ENCODE data around the gene TMEM132C. TPM values are rescaled to one million over a fixed set of nuclear protein-coding genes. Genes with fewer than 3 reads are reported as not detected.
"Not testable (repeated sequence)": the region's sequence is repeated elsewhere in the genome, so short reads cannot be mapped to it uniquely, and the experiment has no call there.

TMEM132C gene
- total RNA-seq, 1 donor from 2014 or later: not detected

DNA sequence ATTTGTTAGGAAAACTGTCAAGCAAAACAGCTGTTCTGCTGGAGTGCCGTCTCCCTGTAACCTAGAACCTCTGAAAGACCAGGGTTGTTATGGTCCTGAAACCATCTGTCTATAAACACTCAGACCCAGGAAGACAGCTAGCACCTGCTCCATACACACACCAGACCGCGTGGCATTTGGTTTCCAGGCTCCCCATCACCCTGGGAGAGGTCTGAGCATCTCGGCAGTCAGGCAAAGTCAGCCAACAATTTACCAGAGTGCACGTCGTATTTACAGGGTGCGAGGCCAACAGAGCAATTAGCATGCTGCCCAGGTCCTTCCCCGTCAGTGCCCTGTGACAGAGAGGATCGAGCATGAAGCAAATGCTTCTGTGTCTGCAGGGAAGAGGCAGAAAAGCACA, 284.3 kb downstream of the TMEM132C start:
- intact Hi-C loops (cut with micrococcal nuclease): no loop called here

DNA sequence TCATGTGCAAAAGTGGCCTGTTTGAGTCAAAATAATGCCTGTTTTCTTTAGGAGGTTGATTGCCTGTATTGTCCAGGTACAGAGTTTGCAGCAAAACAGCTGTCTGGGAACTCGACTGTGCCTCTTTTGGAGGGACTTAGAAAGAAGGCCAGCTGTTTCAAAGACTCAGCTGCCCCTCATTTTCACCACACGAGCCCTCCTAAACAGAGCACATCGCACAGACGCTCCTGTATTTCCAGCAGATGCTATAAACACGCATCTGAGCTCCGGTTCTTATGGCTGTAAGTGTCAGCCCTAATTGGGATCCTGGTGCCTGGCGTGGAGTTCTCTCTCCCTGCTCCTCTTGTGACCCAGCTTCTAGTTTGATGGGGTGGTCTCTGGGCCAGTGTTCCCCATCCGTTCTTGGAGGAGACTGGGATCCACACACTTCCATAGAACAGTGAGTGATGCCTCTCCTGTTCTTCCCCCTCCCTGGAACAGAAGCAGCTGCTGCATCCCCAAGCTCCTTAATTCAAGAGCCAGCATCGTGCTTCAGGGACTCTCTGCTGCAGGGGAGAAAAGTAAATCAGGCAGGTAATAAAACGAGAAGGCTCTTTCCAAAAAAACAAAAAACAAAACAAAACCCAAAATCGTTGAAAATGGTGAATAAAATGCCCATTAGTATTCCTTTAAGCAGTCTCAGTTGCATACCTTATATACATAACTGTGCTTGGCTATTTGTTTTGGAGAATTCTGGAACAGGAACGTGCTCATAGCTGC, 287.8 kb downstream of the TMEM132C start:
- intact Hi-C loops (cut with micrococcal nuclease): no loop called here

DNA sequence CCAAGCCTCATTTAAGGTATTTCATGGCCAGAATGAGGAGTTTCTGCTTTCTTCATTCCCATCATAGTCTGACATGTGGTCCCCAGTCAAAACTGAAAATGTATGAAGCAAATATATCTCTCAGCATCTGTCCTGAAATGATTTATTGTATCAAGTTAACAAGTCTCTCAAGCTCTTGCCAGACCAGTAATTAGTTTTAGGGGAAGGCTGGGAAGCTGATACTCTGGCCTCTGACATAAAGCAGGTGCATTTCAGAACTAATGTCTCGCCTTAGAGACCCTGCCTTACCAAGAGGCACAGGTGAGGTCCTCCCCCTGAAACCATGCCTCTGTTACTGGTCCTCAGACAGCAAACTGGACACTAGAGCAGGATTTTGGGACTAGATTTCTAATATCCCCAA, 290.3 kb downstream of the TMEM132C start:
- intact Hi-C loops (cut with micrococcal nuclease): no loop called here

DNA sequence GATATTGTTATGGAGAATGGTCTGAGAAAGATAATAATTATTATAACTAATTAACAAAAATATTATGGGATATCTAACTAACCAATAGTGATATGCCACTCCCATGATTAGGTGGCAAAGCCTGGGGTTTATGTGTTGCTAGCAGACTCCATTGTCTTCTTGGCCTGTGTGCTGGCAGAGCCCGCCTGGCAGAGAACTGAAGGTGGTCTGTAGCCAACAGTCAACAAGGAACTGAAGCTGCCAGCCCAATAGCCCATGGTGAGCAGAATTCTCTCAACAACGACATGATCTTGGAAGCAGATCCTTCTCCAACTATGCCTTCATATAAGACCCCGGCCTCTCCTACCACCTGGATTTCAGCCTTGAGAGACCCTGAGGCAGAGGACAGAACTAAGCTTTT, 298.0 kb downstream of the TMEM132C start:
- intact Hi-C loops (cut with micrococcal nuclease): no loop called here

DNA sequence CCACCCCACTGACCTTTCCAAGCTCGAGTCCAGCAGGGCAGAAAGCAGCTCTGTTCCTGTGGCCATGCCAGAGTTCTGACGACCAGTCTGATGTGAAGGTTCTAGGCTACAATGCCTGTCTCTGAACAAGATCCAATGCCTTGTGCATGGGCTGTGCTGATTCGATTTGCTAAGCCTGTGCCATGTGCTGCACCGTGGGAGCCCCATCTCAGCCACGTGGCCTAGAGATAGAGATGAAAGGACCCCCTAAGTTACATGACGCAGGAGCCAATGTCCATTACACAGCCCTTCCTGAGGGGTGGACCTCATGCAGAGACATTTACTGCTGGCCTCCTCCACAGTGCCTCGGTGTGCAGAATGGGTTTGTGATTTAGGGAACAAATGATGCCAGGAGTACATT, 300.8 kb downstream of the TMEM132C start:
- intact Hi-C loops (cut with micrococcal nuclease): no loop called here

DNA sequence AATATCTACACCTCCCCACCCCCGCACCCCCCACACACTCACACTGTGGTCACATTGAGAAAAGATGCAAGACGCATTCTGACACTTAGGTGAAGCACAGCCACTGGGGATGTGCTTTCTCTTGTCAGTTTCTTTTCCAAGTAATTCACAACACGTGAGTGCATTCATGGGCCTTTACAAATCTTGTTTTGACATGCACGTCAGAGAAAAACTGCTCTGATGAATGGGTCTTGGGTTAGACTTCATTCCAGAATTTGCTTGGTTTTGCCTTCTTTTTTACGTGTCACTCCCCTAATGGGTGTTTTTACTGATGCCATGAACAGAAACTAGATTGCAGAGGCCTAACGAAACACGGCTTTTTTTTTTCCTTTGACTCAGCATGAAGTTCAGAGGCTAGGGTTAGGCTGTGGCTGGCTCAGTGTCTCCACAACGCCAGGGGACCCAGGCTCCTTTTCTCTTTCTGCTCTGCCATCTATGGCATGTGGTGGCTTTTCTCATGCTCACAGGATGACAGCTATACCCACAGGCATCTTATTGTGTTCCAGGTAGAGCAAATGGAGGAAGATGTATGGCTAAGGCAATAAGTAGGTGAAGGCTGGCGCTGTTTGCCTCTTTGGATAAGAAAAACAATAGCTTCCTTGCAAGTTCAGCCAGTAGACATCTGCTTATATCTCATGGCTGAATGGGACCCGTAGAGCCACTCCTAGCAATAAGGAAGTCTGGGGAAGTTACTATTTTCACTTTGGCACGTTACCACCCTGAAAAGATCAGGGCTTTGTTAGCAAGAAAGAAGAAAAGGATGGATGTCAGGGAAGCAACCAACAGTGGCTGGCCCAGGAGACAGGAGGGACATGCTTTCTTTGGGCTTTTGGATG, 303.5 kb downstream of the TMEM132C start:
- intact Hi-C loops (cut with micrococcal nuclease): loop anchor here (2.0 kb wide), 1 partner anchor 42 kb away; no protein-coding TSS in a partner anchor

DNA sequence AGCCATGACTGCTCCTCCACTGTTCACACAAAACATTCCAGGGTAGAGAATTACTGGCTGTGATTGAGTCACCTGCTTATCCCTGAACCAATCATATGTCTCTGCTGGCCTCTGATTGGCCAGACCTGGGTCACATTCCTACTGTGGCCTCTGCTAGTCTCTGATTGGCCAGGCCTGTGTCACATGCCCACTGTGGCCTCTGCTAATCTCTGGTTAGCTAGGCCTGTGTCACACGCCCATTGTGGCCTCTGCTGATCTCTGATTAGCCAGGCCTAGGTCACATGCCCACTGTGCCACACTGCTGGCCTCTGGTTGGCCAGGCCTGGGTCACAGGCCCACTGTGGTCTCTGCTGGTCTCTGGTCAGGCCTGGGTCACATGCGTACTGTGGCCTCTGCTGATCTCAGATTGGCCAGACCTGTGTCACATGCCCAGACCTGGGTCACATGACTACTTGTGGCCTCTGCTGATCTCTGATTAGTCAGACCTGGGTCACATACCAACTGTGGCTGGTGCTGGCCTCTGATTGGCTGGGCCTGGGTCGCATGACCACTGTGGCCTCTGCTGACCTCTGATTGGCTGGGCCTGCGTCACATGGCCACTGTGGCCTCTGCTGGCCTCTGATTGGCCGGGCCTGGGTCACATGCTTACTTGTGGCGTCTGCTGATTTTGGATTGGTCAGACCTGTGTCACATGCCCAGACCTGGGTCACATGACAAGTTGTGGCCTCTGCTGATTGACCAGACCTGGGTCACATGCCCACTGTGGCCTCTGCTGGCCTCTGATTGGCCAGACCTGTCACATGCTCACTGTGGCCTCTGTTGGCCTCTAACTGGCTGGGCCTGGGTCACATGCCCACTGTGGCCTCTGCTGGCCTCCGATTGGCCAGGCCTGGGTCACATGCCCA, 305.2 kb downstream of the TMEM132C start:
- intact Hi-C loops (cut with micrococcal nuclease): loop anchor here (2.0 kb wide), 1 partner anchor 43 kb away; no protein-coding TSS in a partner anchor

DNA sequence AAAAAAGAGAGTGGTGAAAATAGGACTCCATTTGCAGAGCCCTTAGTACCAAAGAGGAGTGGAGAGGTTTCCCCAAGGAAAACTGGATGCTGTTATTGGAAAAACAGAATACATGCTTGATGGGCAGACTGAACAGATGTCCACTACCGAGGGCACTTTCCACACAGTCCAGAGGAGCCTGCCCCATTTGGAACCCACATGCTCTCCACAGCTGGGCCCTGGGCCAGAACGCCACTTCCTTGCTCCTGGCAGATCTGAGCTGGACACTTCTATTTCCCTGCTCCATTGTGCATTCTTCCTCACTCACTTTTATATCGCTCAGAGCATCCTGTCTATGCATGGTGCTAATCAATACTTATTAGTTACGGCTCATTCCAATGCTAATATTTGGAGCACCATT, 306.9 kb downstream of the TMEM132C start:
- intact Hi-C loops (cut with micrococcal nuclease): no loop called here

DNA sequence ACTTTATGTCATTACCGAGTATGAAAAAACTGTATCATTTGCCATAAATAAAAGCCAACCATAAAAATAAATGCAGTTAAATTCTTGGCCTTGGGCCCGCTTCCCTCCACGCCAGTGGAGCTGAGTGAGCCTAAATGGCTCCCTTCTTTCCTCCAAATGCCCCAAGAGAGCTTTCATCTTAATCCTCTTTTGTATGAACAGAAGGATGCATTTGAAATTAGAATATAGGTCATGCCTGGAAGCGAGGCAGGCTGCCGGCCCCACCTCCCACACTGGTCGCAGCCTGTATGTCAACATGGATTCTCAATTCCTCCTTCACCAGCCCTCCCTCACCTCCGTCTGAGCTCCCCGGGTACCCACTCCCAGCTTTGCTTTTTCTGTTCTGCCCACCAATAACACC, 311.1 kb downstream of the TMEM132C start:
- intact Hi-C loops (cut with micrococcal nuclease): no loop called here

DNA sequence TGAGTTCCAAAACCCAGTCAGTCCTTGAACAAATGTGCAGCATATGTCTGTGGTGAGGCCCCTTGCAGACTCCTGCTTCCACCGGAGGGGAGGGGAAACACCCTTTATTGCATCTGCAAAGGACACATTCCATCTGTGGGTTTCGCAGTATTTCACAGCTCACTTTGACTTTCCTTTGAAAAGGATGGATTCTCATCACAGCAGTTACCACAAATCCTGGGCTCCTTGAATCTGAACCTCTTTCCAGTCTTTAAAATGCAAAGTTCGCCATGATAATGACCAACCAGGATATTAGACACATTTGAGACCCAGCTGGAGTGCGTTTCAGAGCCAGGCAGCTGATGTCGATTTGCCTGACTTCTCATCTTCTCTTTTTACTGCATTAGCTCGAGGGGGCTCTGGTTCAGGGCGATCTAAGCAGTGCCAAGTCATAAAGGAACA, 314.4 kb downstream of the TMEM132C start:
- intact Hi-C loops (cut with micrococcal nuclease): no loop called here

DNA sequence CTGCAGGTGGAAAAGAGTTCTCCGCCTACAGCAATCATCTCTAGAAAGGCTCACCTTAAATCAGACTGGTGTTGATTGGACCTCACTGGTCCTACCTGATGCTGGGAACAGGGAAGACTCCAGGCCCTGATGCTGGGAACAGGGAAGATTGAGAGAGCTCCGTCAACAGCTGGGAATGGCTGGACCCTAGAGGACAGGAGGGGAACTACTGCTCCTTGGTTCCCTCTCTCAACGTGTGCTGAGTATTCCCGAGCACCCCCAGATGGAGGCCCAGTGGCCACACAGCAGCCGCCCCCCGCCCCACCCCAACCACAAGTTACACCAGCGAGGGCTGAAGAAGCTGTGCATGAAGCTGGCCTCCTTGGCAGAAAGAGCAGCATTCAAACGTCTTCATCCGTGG, 316.5 kb downstream of the TMEM132C start:
- intact Hi-C loops (cut with micrococcal nuclease): no loop called here

DNA sequence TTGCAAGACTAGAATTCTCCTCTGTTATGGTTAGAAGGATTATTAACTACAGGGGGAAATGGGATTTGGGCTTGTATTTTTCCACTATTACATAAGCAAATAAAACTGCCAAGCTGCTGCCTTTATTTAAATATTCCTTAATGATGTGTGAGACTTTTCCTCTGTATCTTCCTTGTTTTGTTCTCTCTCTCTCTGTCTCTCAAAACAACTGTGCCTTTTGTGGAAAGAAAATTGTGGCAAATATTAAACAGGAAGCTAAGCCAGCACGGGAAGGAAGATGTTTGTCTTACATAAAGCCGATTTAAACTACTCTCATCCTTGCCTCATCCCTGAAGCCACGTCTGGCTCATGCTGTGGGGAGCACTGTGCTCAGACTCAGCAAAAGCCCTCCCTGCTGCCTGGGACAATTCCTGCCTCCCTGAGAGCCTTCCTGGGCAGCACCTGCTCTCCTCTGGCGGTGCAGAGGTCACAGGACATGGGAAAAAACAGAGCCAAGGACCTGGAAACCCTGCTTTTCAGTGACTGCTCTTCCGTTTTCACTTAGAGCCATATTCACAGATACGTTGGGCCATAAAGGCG, 319.6 kb downstream of the TMEM132C start:
- intact Hi-C loops (cut with micrococcal nuclease): no loop called here

DNA sequence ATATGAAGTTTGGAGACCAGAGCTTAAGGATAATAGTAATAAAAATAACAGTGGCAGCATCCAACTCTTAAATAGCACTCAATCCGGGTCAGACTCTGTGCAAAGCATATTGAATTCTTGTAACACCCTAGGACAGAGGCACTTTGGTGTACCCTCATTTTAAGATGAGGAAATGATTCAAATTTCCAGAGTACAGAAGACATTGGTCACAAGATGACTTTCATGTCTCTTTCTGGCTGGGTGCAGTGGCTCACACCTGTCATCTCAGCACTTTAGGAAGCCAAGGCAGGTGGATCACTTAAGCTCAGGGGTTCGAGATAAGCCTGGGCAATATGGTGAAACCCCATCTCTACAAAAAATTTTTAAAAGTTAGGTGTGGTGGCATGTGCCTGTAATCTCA, 320.9 kb downstream of the TMEM132C start:
- intact Hi-C loops (cut with micrococcal nuclease): no loop called here

DNA sequence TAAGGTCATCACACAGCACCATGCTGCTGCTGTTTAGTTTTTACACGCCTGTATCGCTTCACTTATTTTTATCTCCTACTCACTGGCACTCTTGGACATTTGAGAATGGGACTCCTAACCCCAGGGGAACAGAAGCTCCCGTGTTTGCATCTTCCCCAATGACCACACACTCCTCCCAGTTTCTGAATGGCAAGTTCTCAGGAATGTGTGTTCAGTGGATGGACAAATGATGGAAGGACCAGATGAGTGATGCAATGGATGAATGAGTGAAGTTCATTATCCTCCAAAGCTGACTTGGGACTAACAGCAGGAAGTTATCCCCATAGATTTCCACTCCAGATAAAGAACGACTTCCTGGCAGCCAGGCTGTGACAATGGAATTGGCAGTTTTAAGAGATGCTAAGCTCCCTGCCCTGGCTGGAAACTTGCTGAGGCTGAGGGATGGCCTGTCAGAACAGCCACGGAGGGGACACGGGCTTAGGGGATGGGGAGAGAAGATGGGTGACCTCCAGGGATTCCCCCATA, 325.3 kb downstream of the TMEM132C start:
- intact Hi-C loops (cut with micrococcal nuclease): no loop called here

DNA sequence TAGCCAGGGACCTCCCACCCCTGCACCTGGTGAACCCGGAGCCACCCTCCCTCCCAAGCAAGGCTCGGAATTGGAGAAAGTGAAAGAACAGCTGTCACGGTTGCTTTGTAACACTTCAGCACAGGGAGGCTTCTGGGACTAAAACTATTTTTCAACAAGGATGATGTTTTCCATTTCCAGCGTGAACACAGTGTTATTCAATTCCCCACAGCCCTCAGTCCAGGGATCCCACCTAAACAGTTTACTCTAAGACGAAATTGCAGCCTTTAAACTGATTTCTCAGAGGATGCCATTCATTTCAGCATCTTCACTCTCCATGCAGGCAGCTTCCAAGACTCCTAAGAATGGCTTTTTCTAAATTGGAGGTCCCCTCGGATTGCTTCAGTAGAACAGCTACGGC, 327.6 kb downstream of the TMEM132C start:
- intact Hi-C loops (cut with micrococcal nuclease): no loop called here

DNA sequence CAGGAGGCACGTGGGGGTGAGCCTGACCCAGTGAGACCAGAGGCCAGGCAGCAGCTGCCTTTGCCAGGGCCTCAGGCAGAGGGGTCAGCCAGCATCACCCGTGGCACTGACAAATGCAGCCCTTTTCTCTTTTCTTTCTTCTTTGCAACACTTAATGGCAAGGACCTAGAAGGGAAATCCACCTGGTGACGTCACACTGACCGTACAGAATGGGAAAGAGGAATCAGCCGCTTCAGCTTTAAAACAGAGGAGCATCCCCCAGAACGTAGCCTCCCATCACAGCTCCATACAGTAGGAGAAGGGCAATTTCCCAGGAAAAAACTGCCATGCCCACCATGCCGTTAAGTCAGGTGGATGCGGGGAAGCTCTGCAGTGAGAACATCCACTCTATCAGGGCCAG, 328.6 kb downstream of the TMEM132C start:
- intact Hi-C loops (cut with micrococcal nuclease): no loop called here

DNA sequence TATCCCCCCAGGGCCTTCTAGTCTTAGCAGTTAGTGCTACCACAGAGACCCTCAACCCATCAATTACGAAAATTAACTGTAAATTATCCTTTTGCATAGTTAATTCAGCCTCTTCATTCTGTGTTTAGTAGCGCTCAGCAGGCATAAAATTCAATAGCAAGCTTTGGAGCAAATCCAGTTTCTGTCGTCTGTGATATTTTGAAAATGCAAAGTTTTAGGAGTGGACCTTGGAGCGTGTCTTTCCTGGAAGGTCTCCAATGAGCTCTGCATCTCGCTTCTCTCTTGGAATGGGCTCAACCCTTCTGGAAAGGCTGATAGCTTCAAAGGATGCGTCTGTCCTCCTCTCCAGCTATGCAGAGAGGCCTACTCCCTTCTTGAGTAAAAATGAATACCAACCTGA, 333.9 kb downstream of the TMEM132C start:
- intact Hi-C loops (cut with micrococcal nuclease): no loop called here

DNA sequence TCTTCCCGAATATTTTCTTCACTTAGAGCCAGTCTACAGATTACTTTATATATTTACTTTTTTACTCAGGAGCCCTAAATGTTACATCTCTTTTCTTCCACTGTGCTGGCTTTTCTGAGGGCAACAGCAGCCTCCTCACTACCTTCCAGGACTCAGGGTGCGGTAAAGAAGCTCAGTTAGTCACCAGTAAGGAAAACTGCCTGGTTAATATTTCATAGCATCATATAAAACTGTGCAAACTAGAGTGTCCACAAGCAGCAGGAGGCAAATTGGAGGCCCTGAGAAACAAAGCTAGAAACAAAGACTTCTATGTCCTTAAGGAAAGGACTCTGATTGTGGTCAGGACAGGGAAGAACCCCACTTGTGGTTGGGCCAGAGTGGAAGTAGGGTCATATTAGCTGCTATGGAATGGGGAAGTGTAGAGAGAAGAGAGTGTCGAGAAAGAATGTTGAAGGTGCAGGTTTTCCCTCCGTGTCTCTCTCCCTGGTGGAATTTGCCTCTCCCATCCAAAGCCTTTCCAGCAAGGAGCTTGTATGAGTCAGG, 336.7 kb downstream of the TMEM132C start:
- intact Hi-C loops (cut with micrococcal nuclease): no loop called here

DNA sequence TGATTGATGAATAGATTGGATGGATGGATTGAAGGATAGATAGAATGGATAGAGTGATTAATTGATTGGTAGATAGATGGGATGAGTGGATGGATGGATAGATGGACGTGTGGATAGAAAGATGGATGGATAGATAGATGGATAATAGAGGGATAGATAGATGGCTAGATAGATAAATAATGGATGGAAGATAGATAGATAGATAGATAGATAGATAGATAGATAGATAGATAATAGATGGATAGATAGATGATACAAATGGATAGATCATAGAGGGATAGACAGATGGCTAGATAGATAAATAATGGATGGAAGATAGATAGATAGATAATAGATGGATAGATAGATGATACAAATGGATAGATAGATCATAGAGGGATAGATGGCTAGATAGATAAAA, 337.2 kb downstream of the TMEM132C start:
- intact Hi-C loops (cut with micrococcal nuclease): not testable (repeated sequence)

DNA sequence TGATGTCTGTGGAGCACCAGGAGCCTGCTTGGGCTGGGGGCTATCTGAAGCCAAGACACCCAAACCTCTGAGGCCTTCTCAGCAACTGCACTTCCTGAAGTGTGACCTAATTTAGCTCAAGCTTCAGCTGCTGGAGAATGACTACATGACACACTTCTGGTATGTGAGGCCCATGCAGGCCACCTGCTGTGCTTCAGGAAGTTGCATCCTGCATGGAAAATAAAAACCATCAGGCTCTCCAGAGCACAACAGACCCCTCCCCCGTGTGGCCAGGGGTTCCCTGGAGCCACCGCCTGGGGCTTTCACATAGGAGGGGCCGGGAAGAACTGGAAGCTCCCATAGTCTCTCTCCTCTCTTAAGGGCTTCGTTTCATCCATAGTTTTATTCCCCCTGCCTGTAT, 339.1 kb downstream of the TMEM132C start:
- intact Hi-C loops (cut with micrococcal nuclease): no loop called here

DNA sequence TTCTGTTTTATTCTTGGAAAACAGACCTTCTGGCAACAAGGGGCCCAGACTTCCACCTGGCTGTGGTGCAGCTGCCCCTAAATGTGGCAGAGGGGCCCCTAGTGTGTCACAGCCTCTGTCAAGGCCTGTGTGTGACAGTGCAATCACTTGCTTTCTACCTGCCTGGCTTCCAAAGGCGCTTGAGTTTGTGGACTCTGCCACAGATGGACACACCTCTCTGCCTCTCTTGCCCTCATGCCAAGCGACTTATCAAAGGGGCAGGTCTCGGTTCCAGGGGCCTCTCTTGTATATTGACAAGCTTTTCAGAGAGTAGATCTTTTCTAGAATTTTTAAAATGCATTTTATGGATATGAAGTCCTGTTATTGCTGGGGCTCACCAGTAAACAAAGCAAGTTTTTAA, 339.6 kb downstream of the TMEM132C start:
- intact Hi-C loops (cut with micrococcal nuclease): no loop called here

Measured in T-helper 1 cell treated with Interleukin-12 subunit alpha and Interleukin-12 subunit beta and Interleukin-4 antibody, amounts not matched to agents 30 ng/mL and 1 ng/mL, for 36 hours (primary cell).